ENCODE data around the gene DPH3. TPM values are rescaled to one million over a fixed set of nuclear protein-coding genes. Genes with fewer than 3 reads are reported as not detected.

The DPH3 gene
- total RNA-seq, 2 donors from 2014 or later, result 34.5 to 36.4 TPM

DNA sequence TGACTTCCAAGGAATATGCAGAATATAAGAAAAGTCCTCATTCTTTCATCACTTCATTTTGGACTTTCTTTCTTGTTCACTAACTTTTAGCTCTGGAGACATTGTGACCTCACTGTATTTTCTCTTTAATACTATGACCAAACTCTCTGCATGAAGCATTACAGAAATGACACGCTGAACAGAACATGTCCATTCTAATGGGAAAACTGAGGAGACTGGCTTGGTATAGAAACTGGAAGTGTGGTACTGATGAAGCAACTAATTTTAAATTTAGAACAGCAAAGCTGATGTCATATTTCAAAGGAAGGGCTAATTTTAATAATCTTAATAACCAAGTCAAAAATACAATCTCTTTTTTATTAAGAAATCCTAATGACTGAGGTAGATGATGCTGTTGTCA lies 4.7 kb downstream of the DPH3 start:
- peaks cover 6% of the 10 kb centered on the region for H3K36me3 Mint-ChIP-seq (ENCODE audit: low read depth)
- no peak for DNase-seq
- Histone ChIP-seq H3K9me3 (ENCODE audit: control insufficient read depth, low read length) (no peaks in the 10 kb centered on the region), H3K27me3 (ENCODE audit: control insufficient read depth, insufficient read depth, low read length, poor library complexity, severe bottlenecking) (no peaks in the 10 kb centered on the region), H3K4me1 (ENCODE audit: control insufficient read depth, insufficient read depth, low read length) (no peaks in the 10 kb centered on the region), H3K27ac (ENCODE audit: low read depth, low read length) (no peak overlapping the region), H3K9ac (ENCODE audit: extremely low read depth, low read length, poor library complexity, severe bottlenecking) (no peak overlapping the region), H3K4me3 (ENCODE audit: low read length) (no peak overlapping the region), H3K36me3 (ENCODE audit: control insufficient read depth, insufficient read depth, low read length) (peaks cover 37% of the 10 kb centered on the region)
- no peaks in the 10 kb centered on the region for H3K27me3 Mint-ChIP-seq (ENCODE audit: insufficient read depth)
- peaks cover 4% of the 10 kb centered on the region for H3K4me1 Mint-ChIP-seq
- no peak overlapping the region for H3K4me3 Mint-ChIP-seq
- 80 to 100% methylated on average over 1 of the region's 1 CpG for WGBS, 2 experiments (ENCODE audit: insufficient coverage in 1 of 2, insufficient read length in 1 of 2)
- TF ChIP-seq, protein P1, sequence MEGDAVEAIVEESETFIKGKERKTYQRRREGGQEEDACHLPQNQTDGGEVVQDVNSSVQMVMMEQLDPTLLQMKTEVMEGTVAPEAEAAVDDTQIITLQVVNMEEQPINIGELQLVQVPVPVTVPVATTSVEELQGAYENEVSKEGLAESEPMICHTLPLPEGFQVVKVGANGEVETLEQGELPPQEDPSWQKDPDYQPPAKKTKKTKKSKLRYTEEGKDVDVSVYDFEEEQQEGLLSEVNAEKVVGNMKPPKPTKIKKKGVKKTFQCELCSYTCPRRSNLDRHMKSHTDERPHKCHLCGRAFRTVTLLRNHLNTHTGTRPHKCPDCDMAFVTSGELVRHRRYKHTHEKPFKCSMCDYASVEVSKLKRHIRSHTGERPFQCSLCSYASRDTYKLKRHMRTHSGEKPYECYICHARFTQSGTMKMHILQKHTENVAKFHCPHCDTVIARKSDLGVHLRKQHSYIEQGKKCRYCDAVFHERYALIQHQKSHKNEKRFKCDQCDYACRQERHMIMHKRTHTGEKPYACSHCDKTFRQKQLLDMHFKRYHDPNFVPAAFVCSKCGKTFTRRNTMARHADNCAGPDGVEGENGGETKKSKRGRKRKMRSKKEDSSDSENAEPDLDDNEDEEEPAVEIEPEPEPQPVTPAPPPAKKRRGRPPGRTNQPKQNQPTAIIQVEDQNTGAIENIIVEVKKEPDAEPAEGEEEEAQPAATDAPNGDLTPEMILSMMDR (conservative IDR thresholded peaks at IDR 0.05), result no peak
- no peaks in the 10 kb centered on the region for H3K9me3 Mint-ChIP-seq
- H3K27ac Mint-ChIP-seq, result no peak overlapping the region

DNA sequence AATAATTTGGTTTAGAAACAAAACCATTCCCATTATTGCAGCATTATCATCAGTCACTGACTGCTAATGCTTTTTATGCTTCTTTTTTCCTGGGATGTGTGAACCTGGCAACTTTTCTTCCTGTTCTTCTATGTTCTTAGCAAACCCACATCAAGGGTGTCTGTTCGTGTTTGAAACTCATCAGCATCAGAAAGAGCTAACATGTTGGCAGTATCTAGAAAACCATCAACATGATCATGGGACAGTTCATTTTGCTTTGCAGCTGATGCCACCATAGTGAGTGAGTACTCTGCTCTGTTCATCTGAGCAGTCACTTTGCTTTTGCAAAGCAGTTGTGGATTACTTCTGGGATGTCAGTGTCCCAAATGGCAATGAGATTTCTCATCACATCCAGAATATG lies 5.9 kb downstream of the DPH3 start:
- H3K36me3 ChIP-seq (ENCODE audit: control insufficient read depth, insufficient read depth, low read length), result peaks cover 37% of the 10 kb centered on the region
- no peak for DNase-seq
- Mint-ChIP-seq H3K4me1 (peaks cover under 1% of the 10 kb centered on the region), H3K36me3 (ENCODE audit: low read depth) (peaks cover 6% of the 10 kb centered on the region), H3K27me3 (ENCODE audit: insufficient read depth) (no peaks in the 10 kb centered on the region), H3K4me3 (no peak overlapping the region), H3K9me3 (no peaks in the 10 kb centered on the region), H3K27ac (no peak overlapping the region)
- WGBS, 2 experiments (ENCODE audit: insufficient coverage in 1 of 2, insufficient read length in 1 of 2), result 89% methylated on average over 1 of the region's 1 CpG
- no peaks in the 10 kb centered on the region for H3K9me3 ChIP-seq (ENCODE audit: control insufficient read depth, low read length)
- no peak overlapping the region for H3K27ac ChIP-seq (ENCODE audit: low read depth, low read length)
- H3K9ac ChIP-seq (ENCODE audit: extremely low read depth, low read length, poor library complexity, severe bottlenecking), result no peak overlapping the region
- H3K27me3 ChIP-seq (ENCODE audit: control insufficient read depth, insufficient read depth, low read length, poor library complexity, severe bottlenecking), result no peaks in the 10 kb centered on the region
- no peak overlapping the region for H3K4me3 ChIP-seq (ENCODE audit: low read length)
- TF ChIP-seq, protein P1 (conservative IDR thresholded peaks at IDR 0.05), result no peak
- H3K4me1 ChIP-seq (ENCODE audit: control insufficient read depth, insufficient read depth, low read length), result no peaks in the 10 kb centered on the region

DNA sequence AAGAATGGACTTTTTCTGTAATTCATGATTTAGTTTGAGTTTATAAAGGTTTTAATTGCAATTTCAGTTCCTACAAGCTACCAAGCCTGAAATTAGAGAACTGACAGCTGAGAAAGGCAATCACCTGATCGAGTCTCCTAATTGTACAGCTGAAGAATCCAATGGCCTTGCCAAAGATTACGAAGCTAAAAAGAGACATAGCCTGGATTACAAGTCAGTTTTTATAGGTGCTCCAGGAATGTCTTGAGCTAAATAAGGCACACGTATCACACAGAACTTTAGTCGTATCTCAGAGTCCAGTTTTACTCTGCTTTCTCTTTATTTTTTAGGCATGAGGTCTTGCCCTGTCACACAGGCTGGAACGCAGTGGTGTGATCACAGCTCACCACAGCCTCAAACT lies 6.6 kb downstream of the DPH3 start:
- Histone ChIP-seq H3K27ac (ENCODE audit: low read depth, low read length) (no peak overlapping the region), H3K4me3 (ENCODE audit: low read length) (no peak overlapping the region), H3K36me3 (ENCODE audit: control insufficient read depth, insufficient read depth, low read length) (peaks cover 37% of the 10 kb centered on the region), H3K9me3 (ENCODE audit: control insufficient read depth, low read length) (no peaks in the 10 kb centered on the region), H3K9ac (ENCODE audit: extremely low read depth, low read length, poor library complexity, severe bottlenecking) (no peak overlapping the region), H3K27me3 (ENCODE audit: control insufficient read depth, insufficient read depth, low read length, poor library complexity, severe bottlenecking) (no peaks in the 10 kb centered on the region), H3K4me1 (ENCODE audit: control insufficient read depth, insufficient read depth, low read length) (no peaks in the 10 kb centered on the region)
- H3K9me3 Mint-ChIP-seq, result no peaks in the 10 kb centered on the region
- no peak for DNase-seq
- WGBS, 2 experiments (ENCODE audit: insufficient coverage in 1 of 2, insufficient read length in 1 of 2), result 91 to 95% methylated on average over 5 of the region's 5 CpGs
- TF ChIP-seq, protein P1 (conservative IDR thresholded peaks at IDR 0.05), result no peak
- H3K27me3 Mint-ChIP-seq (ENCODE audit: insufficient read depth), result no peaks in the 10 kb centered on the region
- no peak overlapping the region for H3K4me3 Mint-ChIP-seq
- H3K27ac Mint-ChIP-seq, result no peak overlapping the region
- no peaks in the 10 kb centered on the region for H3K4me1 Mint-ChIP-seq
- peaks cover 6% of the 10 kb centered on the region for H3K36me3 Mint-ChIP-seq (ENCODE audit: low read depth)

Data from endodermal cell (in vitro differentiated cells).